HEK293T (cell line): Measurements from ENCODE around the gene ZCCHC9.

ENCODE experiments used
- FOXA1 ChIP-seq: fragments of 450-650 bp; IDR thresholded peaks from 2 replicates; pipeline ENCODE4 v1.6.1; 2016; ENCODE audit warnings: mild to moderate bottlenecking
- FOXK2 ChIP-seq: fragments of 450-650 bp; IDR thresholded peaks from 2 replicates; pipeline ENCODE4 v1.6.1; 2016; ENCODE audit warnings: mild to moderate bottlenecking
- SUZ12 ChIP-seq: fragments of 450-650 bp; IDR thresholded peaks from 2 replicates; pipeline ENCODE4 v1.6.1; 2016; ENCODE audit warnings: mild to moderate bottlenecking
- TARDBP ChIP-seq: fragments of 450-650 bp; IDR thresholded peaks from 2 replicates; pipeline ENCODE4 v1.6.1; 2016

GRCh38 chr5:81334304-81335061 lies 33.1 kb downstream of the ZCCHC9 start:
- TF ChIP-seq TARDBP (no peak), SUZ12 (no peak), FOXA1 (no peak), FOXK2 (no peak)
